ENCODE results near the gene CPPED1. TPM values are rescaled to one million over a fixed set of nuclear protein-coding genes. Genes with fewer than 3 reads are reported as not detected.
"Not testable (repeated sequence)": the region's sequence is repeated elsewhere in the genome, so short reads cannot be mapped to it uniquely, and the experiment has no call there.

CPPED1 gene
- total RNA-seq, 1 donor from 2014 or later = 12.1 TPM

DNA sequence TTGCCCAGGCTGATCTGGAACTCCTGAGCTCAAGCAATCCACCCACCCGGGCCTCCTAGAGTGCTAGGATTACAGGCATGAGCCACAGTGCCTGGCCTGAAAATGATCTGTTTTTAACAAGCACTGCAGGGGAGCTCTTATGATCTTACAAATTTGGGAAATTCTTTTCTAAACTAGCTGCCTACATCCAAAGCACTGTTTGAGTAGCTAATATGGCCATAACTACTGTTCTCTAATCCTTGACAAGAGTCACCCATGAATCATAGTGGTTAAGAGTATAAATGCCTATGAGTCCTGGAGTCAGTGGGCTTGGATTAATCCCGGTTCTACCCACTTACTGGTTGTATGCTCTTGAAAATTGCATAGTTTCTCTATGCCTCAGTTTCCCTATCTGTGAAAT, 1.4 kb upstream of the CPPED1 start:
- no peak for ATAC-seq (ENCODE audit: poor library complexity)
- DNase-seq = no peak
- intact Hi-C loops (cut with DNase I) = no loop called here

DNA sequence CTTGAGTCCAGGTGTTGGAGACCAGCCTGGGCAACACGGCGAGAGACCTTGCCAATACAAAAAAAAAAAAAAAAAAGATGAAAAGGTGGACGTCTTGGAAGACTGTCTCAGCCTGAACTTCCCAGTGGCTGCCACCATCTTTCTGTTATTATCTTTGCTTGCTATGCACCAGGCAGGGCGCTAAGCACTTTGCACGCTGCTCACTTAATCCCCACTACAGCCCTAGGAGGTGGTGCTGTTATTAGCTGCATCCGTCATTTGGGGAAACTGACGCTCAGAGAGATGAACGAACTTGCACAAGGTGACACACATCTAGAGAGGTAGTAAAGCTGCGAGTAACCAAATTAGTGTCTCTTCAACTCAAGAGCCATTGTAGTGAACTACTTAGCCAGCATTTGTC, 708 bp upstream of the CPPED1 start:
- ATAC-seq (ENCODE audit: poor library complexity) (no peak), DNase-seq (no peak)
- intact Hi-C loops (cut with DNase I) = no loop called here

DNA sequence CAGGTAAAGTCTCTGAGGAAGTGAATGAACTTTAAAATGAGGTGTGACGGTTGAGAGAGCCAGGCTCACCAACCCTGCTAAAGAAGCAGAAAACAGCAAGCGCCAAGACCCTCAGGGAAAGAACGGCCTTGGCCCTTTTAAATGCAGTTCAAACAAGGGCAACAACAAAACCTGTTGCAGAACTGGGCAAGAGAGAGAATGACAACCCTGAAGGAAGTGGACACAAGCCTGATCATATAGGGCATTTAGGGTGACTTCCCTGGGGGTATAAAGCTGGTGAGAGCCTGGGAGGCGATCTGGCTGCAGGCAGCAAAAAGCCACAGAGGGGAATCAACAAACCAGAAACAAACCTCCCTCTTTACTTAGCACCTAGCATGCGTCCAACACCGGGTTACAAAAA, 1.0 kb downstream of the CPPED1 start:
- DNase-seq (no peak), ATAC-seq (ENCODE audit: poor library complexity) (no peak)
- intact Hi-C loops (cut with DNase I) = no loop called here

DNA sequence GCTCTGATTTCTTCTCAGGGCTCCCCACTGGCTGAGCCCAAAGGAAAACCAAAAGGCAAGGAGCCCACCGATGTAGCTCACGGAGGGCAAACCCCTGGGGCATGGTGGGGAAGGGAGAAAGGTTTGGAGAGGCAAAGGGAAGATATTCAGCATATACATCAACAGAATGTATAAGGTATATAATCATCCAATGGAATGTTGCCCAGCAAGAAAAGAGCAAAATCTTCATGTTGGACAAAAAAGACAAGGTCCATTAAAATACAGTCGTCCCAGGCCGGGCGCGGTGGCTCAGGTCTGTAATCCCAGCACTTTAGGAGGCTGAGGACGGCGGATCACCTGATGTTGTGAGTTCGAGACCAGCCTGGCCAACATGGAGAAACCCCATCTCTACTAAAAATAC, 1.6 kb downstream of the CPPED1 start:
- ATAC-seq (ENCODE audit: poor library complexity) = no peak
- no peak for DNase-seq
- intact Hi-C loops (cut with DNase I) = no loop called here

DNA sequence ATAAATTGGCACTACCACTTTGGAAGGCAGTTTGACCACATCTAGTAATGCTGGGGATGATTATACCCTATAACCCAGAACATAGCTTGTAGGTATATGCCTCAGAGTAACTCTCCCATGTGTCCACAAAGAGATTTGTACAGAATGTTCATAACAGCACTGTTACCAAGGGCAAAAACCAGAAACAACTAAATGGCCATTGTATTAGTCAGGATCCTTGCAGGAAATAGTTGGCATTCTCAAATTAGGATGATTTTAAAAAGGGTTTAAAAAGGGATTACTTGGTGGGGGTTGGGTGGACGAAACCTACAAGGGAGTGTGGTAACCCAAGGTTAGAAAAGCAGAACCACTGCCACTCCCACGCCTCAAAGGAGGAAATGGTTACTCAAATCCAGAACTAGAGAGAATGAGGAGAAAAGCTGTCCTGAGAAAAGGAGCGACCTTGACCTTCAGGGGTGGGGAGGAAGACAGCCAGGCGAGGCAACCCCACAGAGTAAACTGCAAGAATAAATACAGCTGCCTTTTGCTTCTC, 2.1 kb downstream of the CPPED1 start:
- intact Hi-C loops (cut with DNase I) = no loop called here
- DNase-seq = no peak
- ATAC-seq (ENCODE audit: poor library complexity) = no peak

DNA sequence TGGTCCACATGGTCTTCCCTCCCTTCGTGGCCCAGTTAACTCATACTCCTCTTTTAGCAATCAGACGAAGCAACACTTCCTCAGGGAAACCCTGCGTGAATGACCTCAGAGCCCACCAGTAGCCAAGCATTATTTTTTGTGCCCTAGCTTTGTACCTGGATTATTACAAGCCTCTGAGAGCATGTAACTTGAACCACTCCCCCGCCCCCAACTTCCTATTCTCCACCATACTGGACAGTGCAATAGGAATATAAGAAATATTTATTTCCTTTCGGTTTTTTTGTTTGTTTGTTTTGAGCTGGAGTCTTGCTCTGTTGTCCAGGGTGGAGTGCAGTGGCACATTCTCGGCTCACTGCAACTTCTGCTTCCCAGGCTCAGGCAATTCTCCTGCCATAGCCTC, 2.9 kb downstream of the CPPED1 start:
- DNase-seq = no peak
- no peak for ATAC-seq (ENCODE audit: poor library complexity)
- intact Hi-C loops (cut with DNase I) = no loop called here

DNA sequence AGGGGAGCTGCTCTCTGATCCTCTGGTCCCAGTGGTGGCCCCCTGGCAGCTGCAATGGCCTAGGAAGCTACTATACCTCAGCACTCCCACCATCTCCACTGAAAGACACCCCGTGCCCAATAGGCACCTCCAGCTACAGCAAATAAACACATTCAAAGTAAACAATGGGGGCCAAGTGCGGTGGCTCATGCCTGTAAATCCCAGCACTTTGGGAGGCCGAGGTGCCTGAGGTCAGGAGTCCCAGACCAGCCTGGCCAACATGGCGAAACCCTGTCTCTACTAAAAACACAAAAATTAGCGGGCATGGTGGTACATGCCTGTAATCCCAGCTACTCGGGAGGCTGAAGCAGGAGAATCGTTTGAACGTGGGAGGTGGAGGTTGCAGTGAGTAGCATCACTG, 3.7 kb downstream of the CPPED1 start:
- DNase-seq; ATAC-seq (ENCODE audit: poor library complexity); intact Hi-C loops (cut with DNase I): not testable (repeated sequence)

DNA sequence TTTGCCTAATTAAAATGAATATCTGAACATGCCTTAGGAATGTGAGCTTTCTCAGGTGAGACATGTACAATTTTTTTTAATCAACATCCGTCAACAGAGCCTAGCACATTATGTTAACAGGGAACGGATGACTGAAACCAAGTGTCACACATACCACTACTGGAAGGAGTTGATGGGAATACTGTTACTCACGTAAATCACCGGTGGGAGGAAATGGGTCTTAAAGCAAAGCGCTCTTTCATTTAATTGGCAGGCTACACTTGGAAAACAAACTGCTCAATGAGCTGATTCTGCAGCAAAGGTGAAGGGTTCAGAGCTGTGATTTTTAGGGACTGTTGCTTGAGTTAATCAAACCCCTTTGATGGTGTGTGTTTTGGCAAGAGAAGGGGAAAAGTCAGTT, 4.8 kb downstream of the CPPED1 start:
- no peak for ATAC-seq (ENCODE audit: poor library complexity)
- no peak for DNase-seq
- intact Hi-C loops (cut with DNase I) = no loop called here

DNA sequence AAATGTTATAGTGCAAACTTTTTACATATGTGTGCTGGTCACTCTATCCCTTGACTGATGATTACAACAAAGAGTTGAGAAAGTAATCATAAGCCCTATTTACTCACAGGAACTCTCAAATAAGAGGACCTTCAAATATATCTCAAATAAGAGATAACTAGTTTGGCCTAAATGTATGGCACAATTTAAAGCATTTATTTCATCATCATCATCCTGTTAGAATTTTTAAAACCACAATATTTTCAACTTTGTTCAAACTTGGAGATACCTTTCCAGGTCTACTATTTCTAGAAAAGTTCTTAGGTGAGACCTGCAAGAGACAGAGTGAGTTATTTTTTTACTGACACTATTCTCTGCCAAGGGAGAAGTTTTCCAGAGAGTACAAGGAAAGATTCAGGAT, 5.5 kb downstream of the CPPED1 start:
- ATAC-seq (ENCODE audit: poor library complexity) (no peak), DNase-seq (no peak)
- intact Hi-C loops (cut with DNase I) = no loop called here

DNA sequence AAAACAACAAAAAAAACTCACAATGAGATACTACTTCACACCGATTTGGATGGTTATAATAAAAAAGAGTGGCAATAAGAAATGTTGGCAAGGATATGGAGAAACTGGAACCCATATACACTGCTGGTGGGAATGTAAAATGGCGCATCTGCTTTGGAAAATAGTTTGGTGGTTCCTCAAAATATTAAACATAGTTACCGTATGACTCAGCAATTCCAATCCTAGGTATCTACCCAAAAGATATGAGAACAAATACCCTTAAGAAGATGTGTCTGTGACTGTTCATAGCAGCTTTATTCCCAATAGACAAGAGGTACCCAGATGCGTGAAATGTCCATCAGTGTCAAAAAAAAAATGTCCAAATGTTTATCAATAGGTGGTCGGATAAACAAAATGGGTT, 7.2 kb downstream of the CPPED1 start:
- DNase-seq (no peak), ATAC-seq (ENCODE audit: poor library complexity) (no peak)
- intact Hi-C loops (cut with DNase I) = no loop called here

DNA sequence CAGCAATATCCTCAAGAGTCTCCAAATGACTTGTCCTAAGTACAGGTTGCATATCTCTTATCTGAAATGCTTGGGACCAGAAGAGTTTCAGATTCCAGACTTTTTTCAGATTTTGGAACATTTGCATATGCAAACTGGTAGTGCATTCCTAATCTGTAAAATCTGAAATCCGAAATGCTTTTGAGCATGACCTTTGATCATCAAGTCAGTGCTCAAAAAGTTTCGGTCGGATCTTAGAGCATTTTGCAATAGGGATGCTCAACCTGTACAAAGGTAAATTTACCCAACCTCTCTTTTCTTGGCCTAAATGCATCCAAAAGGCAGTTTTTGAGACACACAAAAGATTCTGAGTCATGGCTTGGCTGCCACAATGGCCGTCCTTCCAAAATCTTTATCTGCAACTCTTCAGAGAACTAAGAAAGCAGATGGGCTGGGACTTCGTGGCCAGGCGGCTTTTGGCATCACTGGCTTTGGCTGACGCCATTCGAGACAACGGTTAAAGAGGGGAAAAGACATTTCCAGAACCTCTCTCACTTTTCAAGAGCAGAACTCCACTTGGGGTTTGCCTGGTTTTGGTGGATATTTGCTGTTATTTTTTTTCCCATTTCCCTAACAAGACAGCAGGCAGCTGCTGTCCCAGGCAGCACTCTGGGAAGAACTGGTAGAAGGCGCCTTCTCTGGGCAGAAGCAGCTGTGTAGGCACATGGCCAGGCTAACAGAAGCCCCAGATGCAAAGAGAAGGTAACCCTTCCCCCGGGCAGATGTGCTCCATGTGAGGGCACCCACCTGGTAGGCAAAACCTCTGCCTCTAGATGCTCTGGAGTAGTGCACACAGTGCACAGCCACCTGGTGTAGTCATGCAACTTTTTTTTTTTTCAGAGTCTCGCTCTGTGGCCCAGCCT, 8.9 kb downstream of the CPPED1 start:
- DNase-seq (peak; percentile 77), ATAC-seq (ENCODE audit: poor library complexity) (peak; percentile 91)
- intact Hi-C loops (cut with DNase I) = no loop called here

DNA sequence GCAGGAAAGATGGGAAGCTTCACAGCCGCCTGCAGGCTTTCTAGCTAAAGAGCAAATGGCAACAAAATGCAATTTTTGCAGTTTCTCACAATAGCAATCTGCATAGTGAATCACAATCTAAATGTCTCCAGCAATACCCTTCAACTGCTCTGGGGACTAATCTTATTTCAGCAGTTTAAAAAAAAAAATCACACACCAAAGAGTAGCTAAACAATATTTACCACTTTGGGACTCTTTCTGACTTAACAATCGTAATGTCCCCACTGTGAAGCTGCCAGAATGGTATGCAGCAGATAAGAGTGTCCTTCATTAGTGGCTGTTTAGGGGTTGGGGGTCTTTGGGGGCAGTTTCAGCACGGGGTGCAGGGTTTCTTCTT, 9.8 kb downstream of the CPPED1 start:
- ATAC-seq (ENCODE audit: poor library complexity) (no peak), DNase-seq (no peak)
- intact Hi-C loops (cut with DNase I) = no loop called here

DNA sequence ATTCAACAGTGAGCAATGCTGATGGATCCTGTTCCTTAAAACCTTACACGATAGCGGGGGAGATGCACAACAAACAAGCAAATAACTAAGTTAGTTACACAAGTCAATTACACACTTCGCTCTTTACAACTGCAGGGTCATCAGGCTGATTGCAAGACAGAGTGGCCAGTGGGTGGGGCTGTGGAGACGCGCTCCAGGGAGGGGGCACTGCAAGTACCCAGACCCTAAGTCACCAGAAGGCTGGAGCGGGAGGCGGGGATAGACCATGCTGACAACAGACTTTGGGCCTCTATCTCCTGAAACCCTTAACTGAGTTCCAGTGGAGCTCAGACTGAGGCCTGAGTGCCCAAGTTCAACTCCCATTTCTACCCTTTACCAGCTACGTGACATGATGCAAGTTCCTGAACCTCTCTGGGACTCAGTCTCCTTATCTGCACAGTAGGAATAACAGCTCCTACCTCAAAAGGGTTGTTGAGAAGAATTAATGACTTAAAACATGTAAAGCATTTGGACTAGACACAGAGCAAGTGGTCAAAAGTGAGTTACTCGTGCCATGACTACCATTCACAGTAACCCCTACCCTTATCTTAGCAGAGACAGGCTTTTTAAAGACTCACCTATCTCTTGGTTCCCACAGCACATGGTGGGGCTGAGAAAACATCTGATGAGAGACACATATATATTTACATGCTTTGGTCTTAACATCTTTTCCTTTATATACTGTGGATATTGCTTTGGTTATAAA, 10.4 kb downstream of the CPPED1 start:
- ATAC-seq (ENCODE audit: poor library complexity) (no peak), DNase-seq (no peak)
- intact Hi-C loops (cut with DNase I) = no loop called here

DNA sequence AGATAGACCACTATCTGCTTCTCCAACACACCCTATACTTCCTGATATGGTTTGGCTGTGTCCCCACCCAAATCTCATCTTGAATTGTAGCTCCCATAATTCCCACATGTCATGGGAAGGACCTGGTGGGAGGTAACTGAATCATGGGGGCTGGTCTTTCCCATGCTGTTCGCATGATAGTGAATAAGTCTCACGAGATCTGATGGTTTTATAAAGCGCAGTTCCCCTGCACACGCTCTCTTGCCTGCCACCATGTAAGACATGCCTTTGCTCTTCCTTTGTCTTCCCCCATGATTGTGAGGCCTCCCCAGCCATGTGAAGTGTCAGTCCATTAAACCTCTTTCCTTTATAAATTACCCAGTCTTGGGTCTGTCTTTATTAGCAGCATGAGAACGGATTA, 11.2 kb downstream of the CPPED1 start:
- DNase-seq; ATAC-seq (ENCODE audit: poor library complexity); intact Hi-C loops (cut with DNase I): not testable (repeated sequence)

DNA sequence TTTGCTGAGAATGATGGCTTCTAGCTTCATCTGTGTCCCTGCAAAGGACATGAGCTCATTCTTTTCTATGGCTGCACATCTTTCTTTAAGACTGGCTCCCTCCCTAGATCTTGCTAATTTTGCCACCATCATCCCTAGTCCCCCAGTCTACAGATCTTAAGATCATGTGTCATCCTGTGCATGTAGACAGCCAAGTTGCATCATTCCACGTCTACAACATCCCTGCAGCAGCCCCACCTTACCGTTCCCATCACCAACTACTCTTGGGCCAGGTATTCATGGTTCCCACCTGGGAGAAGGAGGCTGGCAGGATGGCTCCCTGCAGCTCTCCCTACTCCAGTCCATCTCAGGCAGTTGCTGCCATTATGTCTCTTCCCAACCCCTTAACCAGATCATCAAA, 12.3 kb downstream of the CPPED1 start:
- no peak for ATAC-seq (ENCODE audit: poor library complexity)
- DNase-seq = no peak
- intact Hi-C loops (cut with DNase I) = no loop called here

DNA sequence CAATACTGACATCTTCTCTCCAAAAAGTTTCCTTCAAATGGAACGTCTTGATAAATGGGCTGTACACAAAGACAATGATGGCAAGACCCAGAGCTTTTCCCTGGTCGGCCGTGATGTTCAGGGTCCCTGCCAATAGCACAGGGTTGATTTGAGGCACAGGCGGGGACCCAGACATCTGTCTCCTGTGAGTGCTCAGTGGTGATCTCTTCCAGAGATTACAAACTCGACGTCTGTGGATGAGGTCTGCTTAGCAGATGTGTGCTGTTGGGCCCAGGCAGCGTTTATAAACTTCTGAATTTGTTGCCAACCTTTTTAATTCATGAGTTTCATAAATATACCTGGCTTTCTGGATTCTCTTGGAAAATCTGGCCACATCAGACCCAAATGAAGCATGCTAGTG, 14.9 kb downstream of the CPPED1 start:
- intact Hi-C loops (cut with DNase I) = no loop called here
- DNase-seq = no peak
- no peak for ATAC-seq (ENCODE audit: poor library complexity)

DNA sequence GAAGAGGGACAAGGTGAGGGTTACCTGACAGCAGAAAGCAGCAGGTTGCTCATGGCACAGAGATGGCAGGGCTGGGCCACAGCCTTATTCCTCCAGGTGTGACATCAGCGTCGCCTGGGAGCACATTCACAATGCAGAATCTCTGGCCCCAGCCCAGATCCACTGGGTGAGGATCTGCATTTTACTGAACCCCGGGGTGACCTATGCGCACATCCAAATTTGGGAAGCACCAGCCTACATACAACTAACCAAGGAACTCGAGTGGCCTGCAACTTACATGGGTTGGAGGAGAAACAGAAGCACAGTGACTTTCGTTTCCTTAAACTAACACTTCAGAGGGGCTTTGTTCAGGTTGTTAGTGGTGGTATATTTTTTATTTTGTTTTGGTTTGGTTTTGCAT, 17.6 kb downstream of the CPPED1 start:
- ATAC-seq (ENCODE audit: poor library complexity) = no peak
- DNase-seq = no peak
- intact Hi-C loops (cut with DNase I) = no loop called here

DNA sequence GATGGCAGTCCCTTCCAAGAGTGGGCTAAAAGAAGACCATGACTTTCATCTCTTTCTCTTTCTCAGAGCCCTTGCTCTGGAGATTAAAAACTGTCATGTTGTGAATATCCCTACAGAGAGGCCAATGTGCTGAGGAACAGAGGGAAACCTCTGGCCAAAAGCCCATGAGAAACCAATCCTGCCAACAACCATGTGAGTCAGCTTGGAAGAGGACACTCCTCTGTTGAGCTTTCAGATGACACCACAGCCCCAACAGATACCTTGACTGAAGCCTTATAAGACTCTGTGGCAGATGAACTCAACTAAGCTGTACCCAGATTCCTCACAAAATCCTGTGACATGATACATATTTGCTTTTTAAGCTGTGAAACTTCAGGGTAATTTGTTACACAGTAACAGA, 19.6 kb downstream of the CPPED1 start:
- intact Hi-C loops (cut with DNase I) = no loop called here
- no peak for DNase-seq
- no peak for ATAC-seq (ENCODE audit: poor library complexity)

DNA sequence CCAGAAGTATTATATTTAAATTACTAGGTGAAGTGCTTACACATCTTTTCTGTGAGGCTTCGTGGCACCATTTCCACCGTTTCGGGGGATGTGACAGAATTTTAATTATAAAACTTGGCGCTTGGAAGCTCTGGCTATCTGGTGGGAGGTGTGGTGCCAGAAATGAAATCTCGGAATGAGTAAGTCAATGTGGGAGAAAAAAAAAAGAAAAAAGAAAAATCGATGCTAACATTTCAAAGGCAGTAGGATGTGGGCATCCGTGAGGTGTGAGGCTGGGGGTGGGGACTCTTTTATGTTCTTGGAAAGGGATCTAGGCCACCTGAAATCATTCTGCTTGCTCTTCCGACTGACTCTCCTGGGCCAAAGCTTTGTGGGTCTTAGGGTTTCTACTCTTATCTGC, 21.9 kb downstream of the CPPED1 start:
- no peak for DNase-seq
- no peak for ATAC-seq (ENCODE audit: poor library complexity)
- intact Hi-C loops (cut with DNase I) = no loop called here

DNA sequence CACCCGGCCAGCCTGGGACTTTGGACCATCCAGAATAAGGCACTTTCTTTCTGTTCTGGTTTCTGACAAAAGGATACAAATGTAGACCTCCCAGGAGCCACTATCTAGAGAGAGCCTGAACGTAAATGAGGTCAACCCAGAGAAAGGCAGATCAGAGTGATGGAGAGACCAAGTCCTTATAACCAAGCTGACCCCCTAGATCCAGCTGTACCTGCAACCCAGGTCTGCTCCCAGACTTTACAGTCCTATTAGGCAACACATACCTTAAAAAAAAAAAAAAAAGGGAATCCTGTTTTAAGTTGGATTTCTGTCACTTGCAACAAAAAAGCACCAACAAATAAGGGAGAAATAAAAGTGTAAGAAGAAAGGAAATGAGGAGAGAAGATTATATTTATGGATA, 23.2 kb downstream of the CPPED1 start:
- no peak for ATAC-seq (ENCODE audit: poor library complexity)

More for the DNA sequence above, 23.2 kb downstream of the CPPED1 start:
- DNase-seq = no peak
- intact Hi-C loops (cut with DNase I) = no loop called here
